Measurements from ENCODE around the gene NIPBL.

GRCh38 chr5:37090123-37090726, 213.7 kb downstream of the NIPBL start:
- TF ChIP-seq CTCF (IDR thresholded peaks at IDR 0.05; ENCODE audit: insufficient read depth, low read length, poor library complexity, severe bottlenecking), result no peak
- no peak for TF ChIP-seq EZH2phosphoT487 (conservative IDR thresholded peaks at IDR 0.05; ENCODE audit: low read length)

All from SU-DHL-6 (cell line).